Panc1 (cell line): ENCODE results near the gene HMMR.

Source experiments
- POLR2AphosphoS5 ChIP-seq: IDR thresholded peaks from 2 replicates; pipeline ENCODE4 v1.6.1; 2012; ENCODE audit warnings: mild to moderate bottlenecking, low read depth, low read length, moderate library complexity
- REST ChIP-seq, 2 experiments: IDR thresholded peaks; 2 replicates each; pipeline ENCODE4 v1.6.1; 2011 to 2012; ENCODE audit warnings: low read depth in 2 of 2, control low read depth in 1 of 2, low read length in 1 of 2, mild to moderate bottlenecking in 1 of 2, moderate library complexity in 1 of 2; ENCODE audit not compliant: insufficient read depth in 1 of 2
- SIN3A ChIP-seq: IDR thresholded peaks from 2 replicates; pipeline ENCODE4 v1.6.1; 2012; ENCODE audit warnings: low read depth, mild to moderate bottlenecking, low read length, moderate library complexity, borderline replicate concordance; ENCODE audit not compliant: insufficient read depth
- TF ChIP-seq, protein P1 (sequence below): fragments of 450-650 bp; IDR thresholded peaks from 2 replicates; pipeline ENCODE4 v1.5.1; 2017; ENCODE audit warnings: mild to moderate bottlenecking

- TF ChIP-seq, protein P1, sequence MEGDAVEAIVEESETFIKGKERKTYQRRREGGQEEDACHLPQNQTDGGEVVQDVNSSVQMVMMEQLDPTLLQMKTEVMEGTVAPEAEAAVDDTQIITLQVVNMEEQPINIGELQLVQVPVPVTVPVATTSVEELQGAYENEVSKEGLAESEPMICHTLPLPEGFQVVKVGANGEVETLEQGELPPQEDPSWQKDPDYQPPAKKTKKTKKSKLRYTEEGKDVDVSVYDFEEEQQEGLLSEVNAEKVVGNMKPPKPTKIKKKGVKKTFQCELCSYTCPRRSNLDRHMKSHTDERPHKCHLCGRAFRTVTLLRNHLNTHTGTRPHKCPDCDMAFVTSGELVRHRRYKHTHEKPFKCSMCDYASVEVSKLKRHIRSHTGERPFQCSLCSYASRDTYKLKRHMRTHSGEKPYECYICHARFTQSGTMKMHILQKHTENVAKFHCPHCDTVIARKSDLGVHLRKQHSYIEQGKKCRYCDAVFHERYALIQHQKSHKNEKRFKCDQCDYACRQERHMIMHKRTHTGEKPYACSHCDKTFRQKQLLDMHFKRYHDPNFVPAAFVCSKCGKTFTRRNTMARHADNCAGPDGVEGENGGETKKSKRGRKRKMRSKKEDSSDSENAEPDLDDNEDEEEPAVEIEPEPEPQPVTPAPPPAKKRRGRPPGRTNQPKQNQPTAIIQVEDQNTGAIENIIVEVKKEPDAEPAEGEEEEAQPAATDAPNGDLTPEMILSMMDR = no peak
- TF ChIP-seq POLR2AphosphoS5 (no peak), SIN3A (no peak), REST (IDR thresholded peaks at IDR 0.05; ENCODE audit: insufficient read depth in 1 of 2, low read depth in 2 of 2, low read length in 1 of 2) (no peak)
Measured at GRCh38 chr5:163451489-163451888, 8.9 kb upstream of the HMMR start.
